ENCODE data around the gene MAP7D3.
"Not testable (repeated sequence)": the region's sequence is repeated elsewhere in the genome, so short reads cannot be mapped to it uniquely, and the experiment has no call there.

Gene MAP7D3

GRCh38 chrX:136251041-136251991 is at the start of gene MAP7D3:
MAP7D3 (minus strand) TSS chrX:136251400; CDS start chrX:136251358, 42 bp downstream.
- DNase-seq = peak; percentile 33

- DNase-seq = not testable (repeated sequence)
Measured at GRCh38 chrX:136300721-136301120, 49.5 kb upstream of the MAP7D3 start, which contains the start of gene ADGRG4. ADGRG4 (plus strand) TSS chrX:136300963; CDS start chrX:136308778, 7,815 bp downstream.

GRCh38 chrX:136295380-136295779 is 44.2 kb upstream of the MAP7D3 start:
- no peak for DNase-seq

GRCh38 chrX:136292656-136293055 is 41.5 kb upstream of the MAP7D3 start:
- DNase-seq = no peak

- no peak for DNase-seq
Measured at GRCh38 chrX:136291824-136292223, 40.6 kb upstream of the MAP7D3 start.

- not testable (repeated sequence) for DNase-seq
Measured at GRCh38 chrX:136286375-136286774, 35.2 kb upstream of the MAP7D3 start.

GRCh38 chrX:136275553-136275952 is 24.4 kb upstream of the MAP7D3 start:
- DNase-seq = no peak

GRCh38 chrX:136273986-136274385 is 22.8 kb upstream of the MAP7D3 start:
- no peak for DNase-seq

- no peak for DNase-seq
Measured at GRCh38 chrX:136272325-136272724, 21.1 kb upstream of the MAP7D3 start.

- peak; percentile 68 for DNase-seq
Measured at GRCh38 chrX:136271300-136271699, 20.1 kb upstream of the MAP7D3 start.

GRCh38 chrX:136269921-136270320 is 18.7 kb upstream of the MAP7D3 start:
- DNase-seq = no peak

- DNase-seq = peak; percentile 20
Measured at GRCh38 chrX:136268051-136269048, 17.1 kb upstream of the MAP7D3 start.

- no peak for DNase-seq
Measured at GRCh38 chrX:136266828-136267227, 15.6 kb upstream of the MAP7D3 start.

GRCh38 chrX:136262812-136263315 is 11.7 kb upstream of the MAP7D3 start:
- DNase-seq = no peak

- DNase-seq = no peak
Measured at GRCh38 chrX:136262243-136262642, 11.0 kb upstream of the MAP7D3 start.

- DNase-seq = no peak
Measured at GRCh38 chrX:136261321-136261720, 10.1 kb upstream of the MAP7D3 start.

- DNase-seq = no peak
Measured at GRCh38 chrX:136260776-136261175, 9.6 kb upstream of the MAP7D3 start.

- DNase-seq = no peak
Measured at GRCh38 chrX:136259543-136259942, 8.3 kb upstream of the MAP7D3 start.

- DNase-seq = no peak
Measured at GRCh38 chrX:136258951-136259350, 7.8 kb upstream of the MAP7D3 start.

GRCh38 chrX:136256026-136256425 is 4.8 kb upstream of the MAP7D3 start:
- no peak for DNase-seq

- DNase-seq = no peak
Measured at GRCh38 chrX:136255541-136255940, 4.3 kb upstream of the MAP7D3 start.

- DNase-seq = no peak
Measured at GRCh38 chrX:136250191-136251040, 784 bp downstream of the MAP7D3 start.

All from GDM1 (cell line).